HL-60 (cell line): ENCODE data around the gene PTPRN2.

Experiments used
- POLR2AphosphoS5 ChIP-seq: IDR thresholded peaks from 2 replicates; pipeline ENCODE4 v1.6.1; 2012; ENCODE audit warnings: low read depth
- TF ChIP-seq, protein P1 (sequence below): IDR thresholded peaks from one replicate; pipeline ENCODE4 v1.5.1; 2011; ENCODE audit warnings: low read length, control low read depth, inconsistent platforms; ENCODE audit not compliant: insufficient read depth

DNA sequence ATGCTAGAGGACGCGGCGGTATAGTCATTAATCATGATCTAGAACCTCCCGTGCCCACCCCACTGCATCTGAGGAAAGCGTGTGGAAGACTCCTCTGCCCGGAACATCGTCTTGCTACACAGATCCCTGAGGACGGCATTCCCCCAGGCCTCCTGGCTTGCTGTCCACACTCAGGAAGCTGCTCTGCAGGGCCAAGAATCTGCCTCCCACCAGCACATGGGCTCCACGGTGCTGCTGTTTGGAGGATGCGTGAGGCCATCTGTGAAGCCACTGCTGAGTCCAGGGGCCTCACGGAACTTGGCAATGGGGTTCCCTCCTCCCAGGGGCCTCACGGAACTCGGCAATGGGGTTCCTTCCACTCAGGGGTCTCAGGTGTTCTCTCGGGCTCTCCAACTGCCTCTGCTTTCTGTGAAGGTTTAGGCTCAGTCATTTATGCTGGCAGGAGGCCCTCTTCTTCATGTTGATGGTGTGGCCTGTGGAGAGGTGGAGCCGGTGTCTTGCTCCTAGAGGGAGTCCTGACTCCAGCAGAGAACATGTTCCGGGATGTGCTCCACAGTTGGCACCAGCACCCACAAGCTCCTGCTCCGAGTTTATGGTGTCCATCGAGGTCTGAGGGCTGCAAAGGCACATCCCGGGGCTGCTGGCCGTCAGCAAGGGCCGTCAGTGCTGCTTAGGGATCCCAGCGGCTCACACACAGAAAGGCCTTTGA is 977.5 kb downstream of the PTPRN2 start:
- TF ChIP-seq POLR2AphosphoS5, result no peak
- TF ChIP-seq, protein P1, sequence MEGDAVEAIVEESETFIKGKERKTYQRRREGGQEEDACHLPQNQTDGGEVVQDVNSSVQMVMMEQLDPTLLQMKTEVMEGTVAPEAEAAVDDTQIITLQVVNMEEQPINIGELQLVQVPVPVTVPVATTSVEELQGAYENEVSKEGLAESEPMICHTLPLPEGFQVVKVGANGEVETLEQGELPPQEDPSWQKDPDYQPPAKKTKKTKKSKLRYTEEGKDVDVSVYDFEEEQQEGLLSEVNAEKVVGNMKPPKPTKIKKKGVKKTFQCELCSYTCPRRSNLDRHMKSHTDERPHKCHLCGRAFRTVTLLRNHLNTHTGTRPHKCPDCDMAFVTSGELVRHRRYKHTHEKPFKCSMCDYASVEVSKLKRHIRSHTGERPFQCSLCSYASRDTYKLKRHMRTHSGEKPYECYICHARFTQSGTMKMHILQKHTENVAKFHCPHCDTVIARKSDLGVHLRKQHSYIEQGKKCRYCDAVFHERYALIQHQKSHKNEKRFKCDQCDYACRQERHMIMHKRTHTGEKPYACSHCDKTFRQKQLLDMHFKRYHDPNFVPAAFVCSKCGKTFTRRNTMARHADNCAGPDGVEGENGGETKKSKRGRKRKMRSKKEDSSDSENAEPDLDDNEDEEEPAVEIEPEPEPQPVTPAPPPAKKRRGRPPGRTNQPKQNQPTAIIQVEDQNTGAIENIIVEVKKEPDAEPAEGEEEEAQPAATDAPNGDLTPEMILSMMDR, result no peak
